ENCODE results near the gene AGMO. TPM values are rescaled to one million over a fixed set of nuclear protein-coding genes. Genes with fewer than 3 reads are reported as not detected.

The AGMO gene
- total RNA-seq, 4 donors from 2014 or later = 0.27 to 0.77 (median 0.64) TPM; not detected in 1

- TF ChIP-seq POLR2AphosphoS5 (IDR thresholded peaks at IDR 0.05) (peak; percentile 50), EP300 (IDR thresholded peaks at IDR 0.05) (no peak)
- Histone ChIP-seq H3K4me3 (no peak overlapping the region), H3K27me3 (no peaks in the 10 kb centered on the region), H3K36me3 (no peaks in the 10 kb centered on the region), H3K9me3 (no peaks in the 10 kb centered on the region), H3K27ac (peak overlapping the region; percentile 44 to 60 (median 56)), H3K4me1 (peaks cover 0 to 36% (median 0%) of the 10 kb centered on the region in 3 donors)
- ATAC-seq = peak; percentile 67
- WGBS, 2 donors (ENCODE audit: low coverage in 1 of 2) = 15 to 25% methylated on average over 3 of the region's 3 CpGs
Observed at GRCh38 chr7:15464667-15465121, 97.1 kb downstream of the AGMO start.

GRCh38 chr7:15463801-15464666, 97.8 kb downstream of the AGMO start:
- no peak for TF ChIP-seq POLR2A (IDR thresholded peaks at IDR 0.05)
- TF ChIP-seq POLR2AphosphoS5 (IDR thresholded peaks at IDR 0.05) = no peak
- no peak for TF ChIP-seq CTCF (IDR thresholded peaks at IDR 0.05)
- no peak for TF ChIP-seq EP300 (IDR thresholded peaks at IDR 0.05)
- Histone ChIP-seq H3K9me3 (no peaks in the 10 kb centered on the region), H3K27ac (peak overlapping the region; percentile 44 to 60 (median 56)), H3K4me3 (no peak overlapping the region), H3K36me3 (no peaks in the 10 kb centered on the region), H3K27me3 (no peaks in the 10 kb centered on the region), H3K4me1 (peaks cover 0 to 34% (median 0%) of the 10 kb centered on the region in 3 donors)
- peak; percentile 60 for ATAC-seq
- 19 to 25% methylated on average over 6 of the region's 6 CpGs for WGBS, 2 donors (ENCODE audit: low coverage in 1 of 2)

GRCh38 chr7:15462721-15463389, 99.0 kb downstream of the AGMO start:
- no peak for TF ChIP-seq EP300 (IDR thresholded peaks at IDR 0.05)
- TF ChIP-seq POLR2A (IDR thresholded peaks at IDR 0.05) = no peak
- no peak for TF ChIP-seq POLR2AphosphoS5 (IDR thresholded peaks at IDR 0.05)
- no peak for TF ChIP-seq CTCF (IDR thresholded peaks at IDR 0.05)
- WGBS, 2 donors (ENCODE audit: low coverage in 1 of 2) = 50 to 67% methylated on average over 2 of the region's 2 CpGs
- Histone ChIP-seq H3K27ac (peak overlapping the region in 2 of 4 donors; percentile 44 to 53), H3K9me3 (no peaks in the 10 kb centered on the region), H3K36me3 (no peaks in the 10 kb centered on the region), H3K27me3 (no peaks in the 10 kb centered on the region), H3K4me1 (peaks cover 0 to 42% (median 0%) of the 10 kb centered on the region in 3 donors), H3K4me3 (no peak overlapping the region)
- ATAC-seq = no peak

- Histone ChIP-seq H3K27ac (no peak overlapping the region), H3K4me3 (no peak overlapping the region), H3K27me3 (no peaks in the 10 kb centered on the region), H3K4me1 (peaks cover 0 to 42% (median 0%) of the 10 kb centered on the region in 3 donors), H3K36me3 (no peaks in the 10 kb centered on the region), H3K9me3 (no peaks in the 10 kb centered on the region)
- 9 to 34% methylated on average over 3 of the region's 3 CpGs for WGBS, 2 donors (ENCODE audit: low coverage in 1 of 2)
- no peak for TF ChIP-seq EP300 (IDR thresholded peaks at IDR 0.05)
- no peak for TF ChIP-seq POLR2A (IDR thresholded peaks at IDR 0.05)
- no peak for TF ChIP-seq CTCF (IDR thresholded peaks at IDR 0.05)
- no peak for TF ChIP-seq POLR2AphosphoS5 (IDR thresholded peaks at IDR 0.05)
- no peak for ATAC-seq
Observed at GRCh38 chr7:15461576-15461975, 100.2 kb downstream of the AGMO start.

DNA sequence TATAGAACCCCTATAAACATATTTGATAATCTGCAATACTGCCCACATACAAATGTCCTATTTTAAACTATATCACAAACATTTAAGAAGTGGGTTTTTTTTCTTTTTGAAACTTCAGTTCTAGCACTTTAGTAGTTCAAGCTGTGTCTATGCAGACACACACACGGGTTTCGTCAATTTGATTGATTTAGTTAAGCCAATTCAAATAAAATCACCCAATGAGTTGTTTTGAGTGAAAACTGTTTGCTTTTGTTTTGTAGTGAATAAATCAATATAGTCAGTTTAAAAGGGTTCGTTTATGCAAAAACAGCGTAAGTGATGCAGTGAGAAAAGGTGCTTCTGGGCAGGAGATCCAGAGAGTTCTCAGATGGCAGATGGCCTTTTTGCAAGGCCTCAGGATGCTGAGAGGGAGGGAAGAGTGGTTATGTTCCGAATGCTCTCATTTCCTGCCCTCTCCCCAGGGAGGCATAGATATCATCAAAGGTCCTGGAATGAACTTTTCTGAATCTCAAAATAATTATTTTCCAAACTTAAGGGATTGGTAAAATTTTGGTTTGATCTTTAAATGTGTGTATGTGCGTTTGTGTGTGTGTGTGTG, 102.7 kb downstream of the AGMO start:
- no peaks in the 10 kb centered on the region for H3K27me3 ChIP-seq
- ATAC-seq = no peak
- no peaks in the 10 kb centered on the region for H3K36me3 ChIP-seq
- H3K27ac ChIP-seq = no peak overlapping the region
- H3K9me3 ChIP-seq = no peaks in the 10 kb centered on the region
- no peak overlapping the region for H3K4me3 ChIP-seq
- TF ChIP-seq POLR2A (IDR thresholded peaks at IDR 0.05) (no peak), EP300 (IDR thresholded peaks at IDR 0.05) (no peak), POLR2AphosphoS5 (IDR thresholded peaks at IDR 0.05) (no peak), CTCF (IDR thresholded peaks at IDR 0.05) (no peak)
- H3K4me1 ChIP-seq = peaks cover 0 to 28% (median 0%) of the 10 kb centered on the region in 3 donors
- 54 to 67% methylated on average over 5 to 6 of the region's 6 CpGs for WGBS, 2 donors (ENCODE audit: low coverage in 1 of 2)

All from gastroesophageal sphincter (tissue), 4 donors.